Ishikawa (cell line): Measurements from ENCODE around the gene DPT.

Source experiments
- CEBPB ChIP-seq: IDR thresholded peaks from 2 replicates; pipeline ENCODE4 v1.6.1; 2012
- CREB1 ChIP-seq: IDR thresholded peaks from 2 replicates; pipeline ENCODE4 v1.6.1; 2012; ENCODE audit warnings: low read depth
- EGR1 ChIP-seq: IDR thresholded peaks from 2 replicates; pipeline ENCODE4 v1.6.1; 2012
- EP300 ChIP-seq: IDR thresholded peaks from 2 replicates; pipeline ENCODE4 v1.6.1; 2012; ENCODE audit warnings: borderline replicate concordance
- FOXM1 ChIP-seq: IDR thresholded peaks from 2 replicates; pipeline ENCODE4 v1.6.1; 2012; ENCODE audit warnings: low read depth, borderline replicate concordance
- MAX ChIP-seq: IDR thresholded peaks from 2 replicates; pipeline ENCODE4 v1.6.1; 2012
- NFIC ChIP-seq: IDR thresholded peaks from 2 replicates; pipeline ENCODE4 v1.6.1; 2012
- RAD21 ChIP-seq: IDR thresholded peaks from 2 replicates; pipeline ENCODE4 v1.6.1; 2012; ENCODE audit warnings: low read depth
- TAF1 ChIP-seq: IDR thresholded peaks from 2 replicates; pipeline ENCODE4 v1.6.1; 2012; ENCODE audit warnings: low read depth, mild to moderate bottlenecking
- TCF12 ChIP-seq: IDR thresholded peaks from 2 replicates; pipeline ENCODE4 v1.6.1; 2012; ENCODE audit warnings: low read depth
- TEAD4 ChIP-seq: IDR thresholded peaks from 2 replicates; pipeline ENCODE4 v1.6.1; 2012
- YY1 ChIP-seq: IDR thresholded peaks from 2 replicates; pipeline ENCODE4 v1.6.1; 2012; ENCODE audit warnings: low read depth
- ZBTB7A ChIP-seq: IDR thresholded peaks from 2 replicates; pipeline ENCODE4 v1.6.1; 2012; ENCODE audit warnings: low read depth
- TF ChIP-seq, protein P1 (sequence below): IDR thresholded peaks from 2 replicates; pipeline ENCODE4 v1.6.1; 2012
- TF ChIP-seq, protein P2 (sequence below): IDR thresholded peaks from 2 replicates; pipeline ENCODE4 v1.6.1; 2012; ENCODE audit warnings: low read depth, mild to moderate bottlenecking

DPT gene

GRCh38 chr1:168696125-168696760 lies 32.8 kb downstream of the DPT start:
- TF ChIP-seq RAD21 = no peak
- no peak for TF ChIP-seq TEAD4
- TF ChIP-seq, protein P1, sequence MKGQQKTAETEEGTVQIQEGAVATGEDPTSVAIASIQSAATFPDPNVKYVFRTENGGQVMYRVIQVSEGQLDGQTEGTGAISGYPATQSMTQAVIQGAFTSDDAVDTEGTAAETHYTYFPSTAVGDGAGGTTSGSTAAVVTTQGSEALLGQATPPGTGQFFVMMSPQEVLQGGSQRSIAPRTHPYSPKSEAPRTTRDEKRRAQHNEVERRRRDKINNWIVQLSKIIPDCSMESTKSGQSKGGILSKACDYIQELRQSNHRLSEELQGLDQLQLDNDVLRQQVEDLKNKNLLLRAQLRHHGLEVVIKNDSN = no peak

DNA sequence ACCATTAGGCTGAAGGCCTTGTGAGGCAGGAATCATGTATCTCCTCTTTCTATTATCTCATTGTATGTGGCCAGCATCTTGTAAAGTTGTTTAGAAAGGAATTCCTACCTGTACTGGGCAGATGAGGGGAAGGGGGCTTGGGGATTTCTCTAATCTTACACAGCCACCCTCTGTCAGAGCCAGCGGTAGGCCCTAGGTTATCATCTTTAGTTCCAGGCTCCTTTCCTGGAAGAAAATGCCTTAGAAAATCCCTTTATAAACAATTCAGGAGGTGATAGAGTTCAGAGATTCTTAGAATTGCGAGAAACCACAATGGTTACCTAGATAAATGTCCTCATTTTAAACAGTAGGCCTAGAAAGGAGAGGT lies 35.2 kb downstream of the DPT start:
- TF ChIP-seq, protein P1 = no peak
- TF ChIP-seq FOXM1 (no peak), EGR1 (no peak), TAF1 (no peak), CEBPB (no peak), NFIC (no peak), YY1 (no peak), EP300 (no peak), TEAD4 (no peak), RAD21 (no peak), TCF12 (no peak), CREB1 (no peak), MAX (no peak), ZBTB7A (no peak)
- TF ChIP-seq, protein P2, sequence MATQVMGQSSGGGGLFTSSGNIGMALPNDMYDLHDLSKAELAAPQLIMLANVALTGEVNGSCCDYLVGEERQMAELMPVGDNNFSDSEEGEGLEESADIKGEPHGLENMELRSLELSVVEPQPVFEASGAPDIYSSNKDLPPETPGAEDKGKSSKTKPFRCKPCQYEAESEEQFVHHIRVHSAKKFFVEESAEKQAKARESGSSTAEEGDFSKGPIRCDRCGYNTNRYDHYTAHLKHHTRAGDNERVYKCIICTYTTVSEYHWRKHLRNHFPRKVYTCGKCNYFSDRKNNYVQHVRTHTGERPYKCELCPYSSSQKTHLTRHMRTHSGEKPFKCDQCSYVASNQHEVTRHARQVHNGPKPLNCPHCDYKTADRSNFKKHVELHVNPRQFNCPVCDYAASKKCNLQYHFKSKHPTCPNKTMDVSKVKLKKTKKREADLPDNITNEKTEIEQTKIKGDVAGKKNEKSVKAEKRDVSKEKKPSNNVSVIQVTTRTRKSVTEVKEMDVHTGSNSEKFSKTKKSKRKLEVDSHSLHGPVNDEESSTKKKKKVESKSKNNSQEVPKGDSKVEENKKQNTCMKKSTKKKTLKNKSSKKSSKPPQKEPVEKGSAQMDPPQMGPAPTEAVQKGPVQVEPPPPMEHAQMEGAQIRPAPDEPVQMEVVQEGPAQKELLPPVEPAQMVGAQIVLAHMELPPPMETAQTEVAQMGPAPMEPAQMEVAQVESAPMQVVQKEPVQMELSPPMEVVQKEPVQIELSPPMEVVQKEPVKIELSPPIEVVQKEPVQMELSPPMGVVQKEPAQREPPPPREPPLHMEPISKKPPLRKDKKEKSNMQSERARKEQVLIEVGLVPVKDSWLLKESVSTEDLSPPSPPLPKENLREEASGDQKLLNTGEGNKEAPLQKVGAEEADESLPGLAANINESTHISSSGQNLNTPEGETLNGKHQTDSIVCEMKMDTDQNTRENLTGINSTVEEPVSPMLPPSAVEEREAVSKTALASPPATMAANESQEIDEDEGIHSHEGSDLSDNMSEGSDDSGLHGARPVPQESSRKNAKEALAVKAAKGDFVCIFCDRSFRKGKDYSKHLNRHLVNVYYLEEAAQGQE = no peak

DNA sequence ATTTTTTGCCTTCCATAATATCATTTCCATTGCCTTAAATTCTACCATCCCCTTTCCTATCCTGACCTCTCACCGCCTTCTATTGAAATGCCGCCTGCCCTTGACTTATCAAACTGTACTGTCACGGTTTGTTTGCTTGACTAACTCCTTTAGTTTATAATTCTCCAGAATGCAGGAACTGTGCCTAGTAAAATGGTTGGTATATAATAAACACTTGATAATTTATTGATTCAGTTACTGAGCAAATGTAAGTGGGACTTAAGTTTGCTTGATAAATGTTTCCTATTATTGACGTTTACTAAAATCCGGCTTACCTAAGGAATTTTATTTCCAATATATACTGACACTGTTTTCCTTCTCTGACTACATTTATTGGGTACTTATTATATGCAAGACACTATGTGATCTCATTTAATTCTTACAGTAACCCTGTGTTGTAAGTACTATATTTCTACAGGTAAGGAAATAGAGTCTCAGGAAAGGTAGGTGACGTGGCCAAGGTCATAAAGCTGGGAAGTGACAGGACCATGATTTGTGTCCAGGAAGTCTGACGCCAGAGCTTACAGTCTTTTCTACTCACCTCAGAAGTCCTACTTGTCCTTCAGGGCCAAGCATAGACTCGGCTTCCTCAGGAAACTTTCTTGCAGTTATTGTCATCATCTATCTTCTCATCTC lies 35.7 kb downstream of the DPT start:
- TF ChIP-seq, protein P2 = no peak
- TF ChIP-seq CEBPB (no peak), ZBTB7A (no peak), TAF1 (no peak), YY1 (no peak), NFIC (no peak), EGR1 (no peak), EP300 (no peak)
- TF ChIP-seq, protein P1 = no peak

- TF ChIP-seq EGR1 (no peak), CEBPB (no peak), YY1 (no peak), TEAD4 (no peak), CREB1 (no peak), ZBTB7A (no peak), NFIC (no peak), RAD21 (no peak)
- TF ChIP-seq, protein P1 = no peak
- TF ChIP-seq, protein P2 = no peak
Observed at GRCh38 chr1:168692472-168692871, 36.5 kb downstream of the DPT start.
